GM21737 (cell line): Measurements from ENCODE around the gene SCFD1.
"Not testable (repeated sequence)": the region's sequence is repeated elsewhere in the genome, so short reads cannot be mapped to it uniquely, and the experiment has no call there.

Experiments
- ATAC-seq: cut with Tn5 transposase; IDR thresholded peaks from one replicate; pipeline ENCODE4 v1.9.1; 2021; ENCODE audit warnings: mild to moderate bottlenecking, moderate library complexity; ENCODE audit not compliant: unreplicated experiment

SCFD1 gene

GRCh38 chr14:30610787-30611343 is 11.3 kb upstream of the SCFD1 start:
- no peak for ATAC-seq

- ATAC-seq, result no peak
Measured at GRCh38 chr14:30614155-30614554, 8.0 kb upstream of the SCFD1 start.

- ATAC-seq, result peak; percentile 36
Measured at GRCh38 chr14:30620178-30620577, 1.9 kb upstream of the SCFD1 start.

GRCh38 chr14:30621354-30621939 is 672 bp upstream of the SCFD1 start:
- no peak for ATAC-seq

- no peak for ATAC-seq
Measured at GRCh38 chr14:30623412-30624131, 1.5 kb downstream of the SCFD1 start.

- no peak for ATAC-seq
Measured at GRCh38 chr14:30624132-30624423, 2.0 kb downstream of the SCFD1 start.

GRCh38 chr14:30625533-30625932 is 3.4 kb downstream of the SCFD1 start:
- ATAC-seq, result no peak

GRCh38 chr14:30629432-30629831 is 7.3 kb downstream of the SCFD1 start:
- not testable (repeated sequence) for ATAC-seq

- ATAC-seq, result no peak
Measured at GRCh38 chr14:30630248-30630647, 8.1 kb downstream of the SCFD1 start.

GRCh38 chr14:30632730-30633129 is 10.6 kb downstream of the SCFD1 start:
- no peak for ATAC-seq

- no peak for ATAC-seq
Measured at GRCh38 chr14:30638926-30639325, 16.8 kb downstream of the SCFD1 start.

GRCh38 chr14:30641207-30641606 is 19.1 kb downstream of the SCFD1 start:
- no peak for ATAC-seq

GRCh38 chr14:30644462-30644861 is 22.3 kb downstream of the SCFD1 start:
- not testable (repeated sequence) for ATAC-seq

- ATAC-seq, result no peak
Measured at GRCh38 chr14:30645600-30645999, 23.5 kb downstream of the SCFD1 start.

- ATAC-seq, result no peak
Measured at GRCh38 chr14:30648471-30648870, 26.4 kb downstream of the SCFD1 start.

GRCh38 chr14:30651937-30652336 is 29.8 kb downstream of the SCFD1 start:
- ATAC-seq, result no peak

- no peak for ATAC-seq
Measured at GRCh38 chr14:30655124-30655523, 33.0 kb downstream of the SCFD1 start.

- ATAC-seq, result no peak
Measured at GRCh38 chr14:30655658-30656057, 33.5 kb downstream of the SCFD1 start.

GRCh38 chr14:30656190-30656632 is 34.1 kb downstream of the SCFD1 start:
- ATAC-seq, result no peak

GRCh38 chr14:30657050-30657449 is 34.9 kb downstream of the SCFD1 start:
- ATAC-seq, result no peak

GRCh38 chr14:30657606-30658163 is 35.6 kb downstream of the SCFD1 start:
- no peak for ATAC-seq

GRCh38 chr14:30658645-30659044 is 36.5 kb downstream of the SCFD1 start:
- ATAC-seq, result no peak
